GM18517 (cell line): ENCODE data around the gene TMEM170B.

ENCODE experiments used
- ATAC-seq: cut with Tn5 transposase; IDR thresholded peaks from one replicate; pipeline ENCODE4 v1.9.1; 2021; ENCODE audit warnings: mild to moderate bottlenecking, moderate library complexity; ENCODE audit not compliant: unreplicated experiment

The TMEM170B gene

GRCh38 chr6:11537229-11538051 lies at the start of gene TMEM170B:
TMEM170B (plus strand) TSS chr6:11537749; CDS start chr6:11538278, 529 bp downstream.
- peak; percentile 90 for ATAC-seq

- ATAC-seq = no peak
These were observed 46.6 kb upstream of the TMEM170B start for GRCh38 chr6:11490996-11491395.

- no peak for ATAC-seq
These were observed 45.7 kb upstream of the TMEM170B start for GRCh38 chr6:11491596-11492463.

- no peak for ATAC-seq
These were observed 44.9 kb upstream of the TMEM170B start for GRCh38 chr6:11492464-11493290.

GRCh38 chr6:11493974-11494373 lies 43.6 kb upstream of the TMEM170B start:
- no peak for ATAC-seq

GRCh38 chr6:11494786-11495564 lies 42.6 kb upstream of the TMEM170B start:
- no peak for ATAC-seq

GRCh38 chr6:11495565-11496145 lies 41.9 kb upstream of the TMEM170B start:
- ATAC-seq = no peak

GRCh38 chr6:11496152-11497060 lies 41.1 kb upstream of the TMEM170B start:
- peak; percentile 62 for ATAC-seq

GRCh38 chr6:11497107-11497506 lies 40.4 kb upstream of the TMEM170B start:
- ATAC-seq = no peak

- no peak for ATAC-seq
These were observed 39.7 kb upstream of the TMEM170B start for GRCh38 chr6:11497881-11498280.

GRCh38 chr6:11500008-11500407 lies 37.5 kb upstream of the TMEM170B start:
- no peak for ATAC-seq

GRCh38 chr6:11509471-11509870 lies 28.1 kb upstream of the TMEM170B start:
- ATAC-seq = no peak

GRCh38 chr6:11514672-11515071 lies 22.9 kb upstream of the TMEM170B start:
- peak; percentile 94 for ATAC-seq

- no peak for ATAC-seq
These were observed 21.8 kb upstream of the TMEM170B start for GRCh38 chr6:11515763-11516162.

GRCh38 chr6:11522812-11523605 lies 14.5 kb upstream of the TMEM170B start:
- no peak for ATAC-seq

- ATAC-seq = no peak
These were observed 11.9 kb upstream of the TMEM170B start for GRCh38 chr6:11525468-11526155.

GRCh38 chr6:11526156-11526505 lies 11.4 kb upstream of the TMEM170B start:
- no peak for ATAC-seq
